ENCODE data around the gene SLC38A2. TPM values are rescaled to one million over a fixed set of nuclear protein-coding genes. Genes with fewer than 3 reads are reported as not detected.
A peak's percentile ranks its signal among the peaks of the same experiment; 100 is the strongest.

SLC38A2 gene
- total RNA-seq, 1 donor from 2014 or later = 348 TPM

DNA sequence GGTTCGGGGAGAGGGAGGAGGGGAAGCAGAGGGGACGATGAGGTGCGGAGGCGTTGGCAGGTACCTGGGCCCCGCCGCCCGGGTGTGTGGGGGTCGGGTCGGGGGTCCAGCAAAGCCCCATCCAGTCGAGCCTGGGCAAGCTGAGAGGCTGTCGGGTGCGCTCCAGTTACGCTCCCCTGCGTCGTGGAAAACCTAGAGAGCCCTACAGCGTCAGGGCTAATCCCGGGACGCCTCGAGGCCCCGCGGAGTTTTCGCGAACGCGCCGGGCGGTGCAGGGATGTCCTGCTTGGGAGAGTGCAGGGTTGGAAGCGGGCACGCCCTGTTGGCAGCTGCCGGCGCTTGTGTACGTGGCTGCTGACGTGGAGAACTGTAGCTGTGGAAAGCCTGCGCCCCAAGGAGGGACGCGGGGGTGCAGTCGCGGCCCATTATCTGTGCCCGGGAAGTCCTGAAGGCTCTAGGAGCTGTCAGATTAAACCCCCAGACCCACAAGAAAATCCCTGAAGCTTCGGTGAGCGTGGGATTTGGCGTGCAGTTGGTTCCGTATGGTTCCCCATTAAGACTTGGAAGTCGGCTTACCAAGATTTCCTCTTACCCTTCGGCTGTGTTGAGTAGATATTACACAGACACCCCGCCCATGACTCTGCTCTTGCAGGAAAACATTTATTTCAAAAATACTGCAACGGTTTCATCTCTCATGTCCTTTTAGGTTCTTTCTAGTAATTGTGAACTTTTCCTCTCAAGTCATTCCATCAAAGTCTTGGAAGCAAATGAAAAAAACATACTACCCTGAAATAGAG, 11.3 kb upstream of the SLC38A2 start:
- H3K4me1 Mint-ChIP-seq = peaks cover 45% of the 10 kb centered on the region

DNA sequence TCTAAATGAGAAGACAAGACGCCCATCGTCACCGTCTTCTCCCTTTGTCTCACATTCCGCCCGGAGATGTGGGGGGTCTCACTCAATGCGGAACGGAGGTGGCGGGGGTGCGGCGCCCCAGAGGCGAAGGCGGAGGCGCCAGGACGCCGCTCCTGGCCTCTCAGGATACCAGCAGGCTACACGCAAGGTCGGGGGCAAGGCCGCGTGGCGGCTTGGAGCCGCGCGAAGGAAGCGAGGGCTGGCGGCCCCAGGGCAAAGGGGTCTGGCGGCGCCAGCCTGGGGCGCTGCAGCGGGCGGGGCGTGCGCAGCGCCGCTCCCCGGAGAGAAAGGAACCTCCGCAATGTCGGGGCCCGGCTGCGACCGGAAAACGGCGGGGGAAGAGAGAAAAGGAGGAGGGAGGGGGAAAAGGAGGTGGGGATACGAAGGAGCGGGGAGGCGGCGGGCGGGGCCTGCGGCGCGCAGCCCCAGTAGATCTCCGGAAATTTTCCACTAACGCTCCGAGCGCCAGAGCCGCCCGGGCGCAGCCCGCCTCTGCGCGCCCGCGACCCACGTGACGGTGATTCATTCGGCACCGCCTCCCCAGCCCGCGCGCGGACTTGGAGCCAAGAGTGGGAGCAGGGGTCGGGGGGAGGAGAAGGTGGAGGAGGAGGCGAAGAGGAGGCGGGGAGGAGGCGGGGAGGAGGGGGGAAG, 10.5 kb upstream of the SLC38A2 start:
- Histone ChIP-seq H3K4me2 (peak overlapping the region; percentile 86), H3K27me3 (no peaks in the 10 kb centered on the region), H3K4me3 (peak overlapping the region; percentile 88), H3K27ac (peak overlapping the region; percentile 87), H4K20me1 (ENCODE audit: low read depth) (no peaks in the 10 kb centered on the region), H3K79me2 (ENCODE audit: low read depth) (peaks cover 27% of the 10 kb centered on the region), H2AFZ (replicated peaks) (peak overlapping the region; percentile 89), H3K9me3 (ENCODE audit: low read depth) (no peaks in the 10 kb centered on the region), H3K9ac (peak overlapping the region; percentile 69), H3K36me3 (no peaks in the 10 kb centered on the region), H3K4me1 (peaks cover 36% of the 10 kb centered on the region), H3F3A (ENCODE audit: low read depth) (peaks cover 30% of the 10 kb centered on the region)
- H3K27ac Mint-ChIP-seq = peak overlapping the region; percentile 94
- TF ChIP-seq EZH2phosphoT487 (IDR thresholded peaks at IDR 0.05) (no peak), EZH2 (IDR thresholded peaks at IDR 0.05) (no peak)
- TF ChIP-seq, protein P1, sequence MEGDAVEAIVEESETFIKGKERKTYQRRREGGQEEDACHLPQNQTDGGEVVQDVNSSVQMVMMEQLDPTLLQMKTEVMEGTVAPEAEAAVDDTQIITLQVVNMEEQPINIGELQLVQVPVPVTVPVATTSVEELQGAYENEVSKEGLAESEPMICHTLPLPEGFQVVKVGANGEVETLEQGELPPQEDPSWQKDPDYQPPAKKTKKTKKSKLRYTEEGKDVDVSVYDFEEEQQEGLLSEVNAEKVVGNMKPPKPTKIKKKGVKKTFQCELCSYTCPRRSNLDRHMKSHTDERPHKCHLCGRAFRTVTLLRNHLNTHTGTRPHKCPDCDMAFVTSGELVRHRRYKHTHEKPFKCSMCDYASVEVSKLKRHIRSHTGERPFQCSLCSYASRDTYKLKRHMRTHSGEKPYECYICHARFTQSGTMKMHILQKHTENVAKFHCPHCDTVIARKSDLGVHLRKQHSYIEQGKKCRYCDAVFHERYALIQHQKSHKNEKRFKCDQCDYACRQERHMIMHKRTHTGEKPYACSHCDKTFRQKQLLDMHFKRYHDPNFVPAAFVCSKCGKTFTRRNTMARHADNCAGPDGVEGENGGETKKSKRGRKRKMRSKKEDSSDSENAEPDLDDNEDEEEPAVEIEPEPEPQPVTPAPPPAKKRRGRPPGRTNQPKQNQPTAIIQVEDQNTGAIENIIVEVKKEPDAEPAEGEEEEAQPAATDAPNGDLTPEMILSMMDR (IDR thresholded peaks at IDR 0.05) = peak; percentile 31
- H3K9me3 Mint-ChIP-seq = no peaks in the 10 kb centered on the region
- H3K36me3 Mint-ChIP-seq = peaks cover 2% of the 10 kb centered on the region
- peak overlapping the region; percentile 88 for H3K4me3 Mint-ChIP-seq
- H3K4me1 Mint-ChIP-seq = peaks cover 39% of the 10 kb centered on the region
- peaks cover 18% of the 10 kb centered on the region for H3K27me3 Mint-ChIP-seq (ENCODE audit: insufficient read depth, low read depth)
- peak; percentile 90 for DNase-seq (ENCODE audit: low spot score)

More for the DNA sequence above, 11.3 kb upstream of the SLC38A2 start:
- H3K4me1 ChIP-seq = peaks cover 36% of the 10 kb centered on the region
- H2AFZ ChIP-seq (replicated peaks) = peak overlapping the region; percentile 89
- Mint-ChIP-seq H3K4me3 (peak overlapping the region; percentile 88), H3K27ac (peak overlapping the region; percentile 58), H3K36me3 (peaks cover 7% of the 10 kb centered on the region), H3K9me3 (no peaks in the 10 kb centered on the region), H3K27me3 (ENCODE audit: insufficient read depth, low read depth) (peaks cover 13% of the 10 kb centered on the region)
- H3K36me3 ChIP-seq = no peaks in the 10 kb centered on the region
- no peak overlapping the region for H3K27ac ChIP-seq
- H3F3A ChIP-seq (ENCODE audit: low read depth) = peaks cover 30% of the 10 kb centered on the region
- H3K9me3 ChIP-seq (ENCODE audit: low read depth) = no peaks in the 10 kb centered on the region
- no peaks in the 10 kb centered on the region for H3K27me3 ChIP-seq
- peak overlapping the region; percentile 86 for H3K4me2 ChIP-seq
- peak overlapping the region; percentile 88 for H3K4me3 ChIP-seq
- H3K9ac ChIP-seq = peak overlapping the region; percentile 69
- H3K79me2 ChIP-seq (ENCODE audit: low read depth) = peaks cover 27% of the 10 kb centered on the region
- no peak for DNase-seq (ENCODE audit: low spot score)
- TF ChIP-seq, protein P1 (IDR thresholded peaks at IDR 0.05) = no peak
- no peak for TF ChIP-seq EZH2phosphoT487 (IDR thresholded peaks at IDR 0.05)
- no peak for TF ChIP-seq EZH2 (IDR thresholded peaks at IDR 0.05)
- no peaks in the 10 kb centered on the region for H4K20me1 ChIP-seq (ENCODE audit: low read depth)

GRCh38 chr12:46382408-46382963, 9.9 kb upstream of the SLC38A2 start:
- Mint-ChIP-seq H3K36me3 (peaks cover 2% of the 10 kb centered on the region), H3K27me3 (ENCODE audit: insufficient read depth, low read depth) (peaks cover 18% of the 10 kb centered on the region), H3K4me3 (peak overlapping the region; percentile 88), H3K27ac (peak overlapping the region; percentile 94), H3K4me1 (peaks cover 34% of the 10 kb centered on the region), H3K9me3 (no peaks in the 10 kb centered on the region)
- peaks cover 27% of the 10 kb centered on the region for H3K79me2 ChIP-seq (ENCODE audit: low read depth)
- TF ChIP-seq EZH2 (IDR thresholded peaks at IDR 0.05) = no peak
- H3K9me3 ChIP-seq (ENCODE audit: low read depth) = no peaks in the 10 kb centered on the region
- H2AFZ ChIP-seq (replicated peaks) = peak overlapping the region; percentile 89
- H3K4me2 ChIP-seq = peak overlapping the region; percentile 86
- DNase-seq (ENCODE audit: low spot score) = no peak
- peaks cover 29% of the 10 kb centered on the region for H3F3A ChIP-seq (ENCODE audit: low read depth)
- no peak overlapping the region for H3K27ac ChIP-seq
- H3K4me1 ChIP-seq = peaks cover 36% of the 10 kb centered on the region
- peak overlapping the region; percentile 88 for H3K4me3 ChIP-seq
- H4K20me1 ChIP-seq (ENCODE audit: low read depth) = no peaks in the 10 kb centered on the region
- H3K27me3 ChIP-seq = no peaks in the 10 kb centered on the region
- no peak overlapping the region for H3K9ac ChIP-seq
- no peaks in the 10 kb centered on the region for H3K36me3 ChIP-seq

Data from neural progenitor cell (in vitro differentiated cells).